GM06990 (cell line): ENCODE measurements around the gene LSM4.

ENCODE experiments used
- DNase-seq: peaks from one replicate; pipeline ENCODE4 v3.0.0-alpha.2; 2011; ENCODE audit not compliant: insufficient read length; ENCODE audit errors: extremely low read depth
- H3K27me3 ChIP-seq: replicated peaks from 2 replicates; pipeline ENCODE4 v1.6.0; 2011; ENCODE audit warnings: low read length; ENCODE audit not compliant: control insufficient read depth, insufficient read depth
- H3K36me3 ChIP-seq: 2 replicates; pipeline ENCODE4 v1.5.1; 2011; ENCODE audit warnings: low read length; ENCODE audit not compliant: control insufficient read depth, insufficient read depth
- H3K4me3 ChIP-seq: replicated peaks from 2 replicates; pipeline ENCODE4 v1.5.1; 2011; ENCODE audit warnings: low read depth, mild to moderate bottlenecking, control low read depth, low read length
- TF ChIP-seq, protein P1 (sequence below): IDR thresholded peaks from 2 replicates; pipeline ENCODE4 v1.5.1; 2011; ENCODE audit warnings: low read length, control low read depth, mild to moderate bottlenecking, inconsistent platforms; ENCODE audit not compliant: insufficient read depth, poor library complexity, severe bottlenecking

LSM4 gene

DNA sequence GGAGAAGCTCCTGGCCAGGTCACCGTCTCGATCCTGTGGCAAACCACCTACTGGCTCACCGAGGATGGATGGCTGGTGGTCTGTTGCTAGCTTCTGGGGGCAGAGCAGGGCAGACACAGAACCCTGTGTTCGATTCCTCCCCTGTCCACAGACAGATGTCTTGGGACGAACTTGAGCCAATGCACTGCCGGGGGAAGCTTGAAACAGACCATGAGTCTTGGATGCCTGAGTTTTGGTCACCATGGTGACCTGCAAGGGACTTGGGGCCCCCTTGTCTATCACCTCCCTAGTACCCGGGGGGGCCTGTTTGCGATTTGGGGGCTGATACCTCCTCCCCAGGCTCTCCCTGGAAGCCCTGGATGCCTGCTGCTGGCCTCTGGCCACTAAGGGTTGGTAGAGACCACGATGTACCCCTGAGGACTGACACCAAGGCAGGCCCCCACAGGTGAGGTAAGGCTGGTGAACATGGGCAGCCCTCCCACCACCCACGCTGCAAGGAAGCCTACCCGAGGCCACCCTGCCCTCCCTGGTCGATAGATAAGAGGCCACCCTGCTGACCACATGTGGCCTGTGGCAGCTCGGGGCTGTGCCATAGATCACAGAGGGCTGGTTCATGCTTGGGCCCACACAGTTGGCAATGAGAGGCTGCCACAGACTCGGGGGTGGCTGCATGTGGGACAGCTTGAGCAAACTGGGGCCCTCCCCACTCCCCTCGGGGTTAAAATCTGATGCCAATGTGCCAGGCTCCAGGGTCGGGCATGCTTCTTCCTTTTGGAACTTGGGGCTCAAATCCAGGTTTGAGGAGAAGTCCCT is 59.3 kb downstream of the LSM4 start:
- Histone ChIP-seq H3K4me3 (no peak overlapping the region), H3K27me3 (no peaks in the 10 kb centered on the region), H3K36me3 (no peaks in the 10 kb centered on the region)
- TF ChIP-seq, protein P1, sequence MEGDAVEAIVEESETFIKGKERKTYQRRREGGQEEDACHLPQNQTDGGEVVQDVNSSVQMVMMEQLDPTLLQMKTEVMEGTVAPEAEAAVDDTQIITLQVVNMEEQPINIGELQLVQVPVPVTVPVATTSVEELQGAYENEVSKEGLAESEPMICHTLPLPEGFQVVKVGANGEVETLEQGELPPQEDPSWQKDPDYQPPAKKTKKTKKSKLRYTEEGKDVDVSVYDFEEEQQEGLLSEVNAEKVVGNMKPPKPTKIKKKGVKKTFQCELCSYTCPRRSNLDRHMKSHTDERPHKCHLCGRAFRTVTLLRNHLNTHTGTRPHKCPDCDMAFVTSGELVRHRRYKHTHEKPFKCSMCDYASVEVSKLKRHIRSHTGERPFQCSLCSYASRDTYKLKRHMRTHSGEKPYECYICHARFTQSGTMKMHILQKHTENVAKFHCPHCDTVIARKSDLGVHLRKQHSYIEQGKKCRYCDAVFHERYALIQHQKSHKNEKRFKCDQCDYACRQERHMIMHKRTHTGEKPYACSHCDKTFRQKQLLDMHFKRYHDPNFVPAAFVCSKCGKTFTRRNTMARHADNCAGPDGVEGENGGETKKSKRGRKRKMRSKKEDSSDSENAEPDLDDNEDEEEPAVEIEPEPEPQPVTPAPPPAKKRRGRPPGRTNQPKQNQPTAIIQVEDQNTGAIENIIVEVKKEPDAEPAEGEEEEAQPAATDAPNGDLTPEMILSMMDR: no peak
- no peak for DNase-seq

DNA sequence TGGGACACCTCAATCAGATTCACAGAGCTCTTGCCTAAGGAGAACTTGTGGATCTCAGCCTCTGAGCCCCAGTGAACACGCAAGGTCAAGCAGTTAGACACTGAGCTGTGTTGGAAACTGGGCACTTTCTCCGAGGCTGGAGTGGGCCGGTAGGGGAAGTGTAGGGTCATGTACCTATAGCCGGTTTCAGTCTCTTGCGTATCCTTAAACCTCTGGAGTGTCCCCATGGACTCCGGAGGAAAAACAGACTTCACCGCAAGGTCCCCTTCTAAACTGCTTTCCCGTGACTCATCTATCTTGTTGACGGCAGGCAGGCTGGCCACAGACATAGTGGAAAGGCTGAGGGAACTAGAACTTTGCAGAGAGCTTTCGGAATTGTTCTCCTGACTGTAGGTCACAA is 60.0 kb downstream of the LSM4 start:
- Histone ChIP-seq H3K36me3 (no peaks in the 10 kb centered on the region), H3K27me3 (no peaks in the 10 kb centered on the region), H3K4me3 (no peak overlapping the region)
- DNase-seq: no peak
- TF ChIP-seq, protein P1: no peak

GRCh38 chr19:18262144-18262543 is 60.7 kb downstream of the LSM4 start:
- Histone ChIP-seq H3K27me3 (no peaks in the 10 kb centered on the region), H3K36me3 (no peaks in the 10 kb centered on the region), H3K4me3 (no peak overlapping the region)
- TF ChIP-seq, protein P1: no peak
- DNase-seq: no peak

DNA sequence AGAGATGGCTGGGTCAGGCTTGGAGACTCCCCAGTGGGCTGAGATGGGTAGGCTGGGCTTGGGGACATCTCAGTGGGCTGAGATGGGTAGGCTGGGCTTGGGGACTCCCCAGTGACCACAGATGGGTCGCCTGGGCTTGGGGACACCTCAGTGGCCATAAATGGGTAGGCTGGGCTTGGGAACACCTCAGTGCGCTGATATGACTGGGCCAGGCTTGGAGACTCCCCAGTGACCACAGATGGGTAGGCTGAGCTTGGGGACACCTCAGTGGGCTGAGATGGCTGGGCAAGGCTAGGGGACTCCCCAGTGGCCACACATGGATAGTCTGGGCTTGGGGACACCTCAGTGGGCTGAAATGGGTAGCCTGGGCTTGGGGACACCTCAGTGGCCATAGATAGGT is 61.4 kb downstream of the LSM4 start:
- TF ChIP-seq, protein P1: no peak
- no peak overlapping the region for H3K4me3 ChIP-seq
- no peaks in the 10 kb centered on the region for H3K36me3 ChIP-seq
- DNase-seq: no peak
- H3K27me3 ChIP-seq: no peaks in the 10 kb centered on the region

DNA sequence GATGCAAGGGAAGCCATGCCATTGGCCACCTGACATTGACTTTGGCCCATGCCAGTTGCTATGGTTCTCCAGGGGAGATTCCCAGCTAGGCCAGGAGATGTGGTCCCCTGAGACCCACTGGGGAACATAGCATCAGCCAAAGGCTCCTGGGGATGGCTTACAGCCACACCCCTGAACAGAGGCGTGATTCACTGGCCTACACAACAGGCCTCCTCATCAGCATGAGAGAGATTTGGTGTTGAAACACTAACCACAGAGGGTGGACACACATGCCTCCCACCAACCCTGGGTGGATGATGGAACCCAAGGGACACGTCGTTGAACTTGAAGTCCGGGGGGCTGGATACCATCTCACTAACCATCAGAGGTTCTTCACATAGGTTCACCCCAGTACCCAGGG is 63.0 kb downstream of the LSM4 start:
- TF ChIP-seq, protein P1: no peak
- Histone ChIP-seq H3K4me3 (no peak overlapping the region), H3K36me3 (no peaks in the 10 kb centered on the region), H3K27me3 (no peaks in the 10 kb centered on the region)
- DNase-seq: no peak
